ENCODE results near the gene TMEM141.

- TF ChIP-seq CTCF (conservative IDR thresholded peaks at IDR 0.05; ENCODE audit: low read length): no peak
- no peak for TF ChIP-seq EZH2phosphoT487 (IDR thresholded peaks at IDR 0.05; ENCODE audit: borderline replicate concordance, low read depth, low read length)
These were observed 47.4 kb upstream of the TMEM141 start for GRCh38 chr9:136743639-136744211.
